Rectal smooth muscle tissue (tissue), 1 donor: ENCODE measurements around the gene AFF1.

Experiments used
- H3K27ac ChIP-seq: one replicate; pipeline ENCODE4 v1.7.0; 2013; ENCODE audit warnings: low read depth, low read length, inconsistent platforms
- H3K27me3 ChIP-seq: one replicate; pipeline ENCODE4 v1.7.0; 2013; ENCODE audit warnings: low read length; ENCODE audit not compliant: control insufficient read depth, insufficient read depth
- H3K36me3 ChIP-seq: one replicate; pipeline ENCODE4 v1.7.0; 2013; ENCODE audit warnings: low read length; ENCODE audit not compliant: control insufficient read depth, insufficient read depth
- H3K4me1 ChIP-seq: one replicate; pipeline ENCODE4 v1.7.0; 2013; ENCODE audit warnings: low read length; ENCODE audit not compliant: control insufficient read depth, insufficient read depth
- H3K4me3 ChIP-seq: one replicate; pipeline ENCODE4 v1.7.0; 2013; ENCODE audit warnings: low read length
- H3K9ac ChIP-seq: one replicate; pipeline ENCODE4 v1.7.0; 2013; ENCODE audit warnings: low read length

Gene AFF1

DNA sequence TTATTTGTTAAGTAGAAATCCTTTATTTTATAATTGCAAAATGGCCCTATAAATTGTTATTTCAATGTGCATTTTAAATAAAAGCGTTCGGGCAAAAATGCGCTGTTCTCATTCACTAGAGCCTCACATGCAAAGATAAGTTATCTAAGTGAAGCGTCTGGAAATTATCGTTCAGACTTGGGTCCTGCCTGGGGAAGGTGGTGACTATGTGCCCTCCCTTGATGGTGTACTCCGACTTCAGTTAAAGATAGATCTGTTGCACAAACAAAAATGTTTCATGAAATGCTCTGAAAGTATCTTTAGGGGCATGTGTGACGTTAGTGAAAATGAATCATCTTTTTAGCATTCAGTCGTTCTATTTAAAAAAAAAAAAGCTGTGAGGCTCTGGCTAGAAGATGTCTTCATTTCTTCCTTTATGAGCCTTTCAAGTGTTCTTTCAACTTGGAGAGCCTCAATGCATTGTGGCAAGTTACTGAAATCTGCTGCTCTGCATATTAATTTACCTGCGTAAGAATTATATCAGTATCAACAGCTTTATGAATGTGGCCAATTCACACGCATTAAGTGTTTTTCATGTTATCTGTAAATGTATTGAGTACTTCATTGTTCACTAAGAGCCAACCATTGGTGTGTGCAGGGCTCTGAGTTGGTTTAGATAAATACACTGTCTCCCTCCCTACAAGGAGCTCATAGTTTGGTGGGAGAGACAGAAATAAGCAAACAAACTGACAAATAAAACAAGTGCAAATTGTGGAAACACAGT lies 83.0 kb downstream of the AFF1 start:
- no peaks in the 10 kb centered on the region for H3K27me3 ChIP-seq
- H3K4me3 ChIP-seq: no peak overlapping the region
- peaks cover 19% of the 10 kb centered on the region for H3K4me1 ChIP-seq
- H3K9ac ChIP-seq: no peak overlapping the region
- no peaks in the 10 kb centered on the region for H3K36me3 ChIP-seq
- peak overlapping the region; percentile 6 for H3K27ac ChIP-seq

DNA sequence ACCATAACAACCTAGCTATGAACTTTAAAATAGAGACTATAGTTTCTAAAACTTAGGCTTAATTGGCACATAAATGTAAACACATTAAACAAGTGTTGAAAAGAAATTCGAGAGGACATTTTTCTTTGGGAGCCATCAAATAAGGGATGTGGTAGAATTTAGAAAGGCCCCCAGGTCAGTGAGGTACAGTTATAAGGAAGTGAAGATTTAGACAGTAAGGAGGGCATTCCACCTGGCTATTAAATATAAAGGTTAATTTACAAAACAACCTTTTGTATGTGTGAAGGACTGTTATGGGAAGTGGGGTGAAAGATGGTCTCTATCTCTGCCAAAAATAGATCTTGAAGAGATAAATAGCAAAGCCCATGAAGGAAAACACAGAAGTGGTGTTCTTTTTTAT lies 83.9 kb downstream of the AFF1 start:
- Histone ChIP-seq H3K27me3 (no peaks in the 10 kb centered on the region), H3K9ac (no peak overlapping the region), H3K36me3 (no peaks in the 10 kb centered on the region), H3K4me3 (no peak overlapping the region), H3K27ac (no peak overlapping the region), H3K4me1 (peaks cover 21% of the 10 kb centered on the region)

DNA sequence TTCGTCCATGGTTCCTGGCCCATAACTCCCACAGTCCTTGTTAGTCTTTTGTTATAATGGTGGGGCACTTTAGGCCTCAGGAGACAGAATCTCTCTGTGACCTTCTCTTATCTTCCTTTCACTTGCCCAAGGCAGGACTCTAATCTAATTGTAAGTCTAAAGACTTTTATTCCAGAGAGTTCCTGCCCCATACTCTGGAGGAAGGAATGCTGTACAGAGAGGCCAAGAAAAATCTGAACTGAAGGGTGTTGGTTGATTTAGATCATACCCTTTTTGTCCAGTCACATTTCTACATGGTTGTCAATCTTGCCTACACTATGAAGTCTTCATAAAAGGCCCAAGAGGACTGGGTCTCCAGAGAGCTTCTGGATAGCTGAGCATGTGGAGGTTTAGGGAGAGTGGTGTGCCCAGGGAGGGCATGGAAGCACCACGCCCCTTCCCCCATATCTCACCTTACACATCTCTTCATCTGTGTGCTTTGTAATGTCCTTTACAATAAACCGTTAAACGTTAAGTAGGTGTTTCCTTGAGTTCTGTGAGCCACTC lies 84.5 kb downstream of the AFF1 start:
- H3K27me3 ChIP-seq: no peaks in the 10 kb centered on the region
- peaks cover 20% of the 10 kb centered on the region for H3K4me1 ChIP-seq
- H3K4me3 ChIP-seq: no peak overlapping the region
- no peaks in the 10 kb centered on the region for H3K36me3 ChIP-seq
- no peak overlapping the region for H3K9ac ChIP-seq
- no peak overlapping the region for H3K27ac ChIP-seq

DNA sequence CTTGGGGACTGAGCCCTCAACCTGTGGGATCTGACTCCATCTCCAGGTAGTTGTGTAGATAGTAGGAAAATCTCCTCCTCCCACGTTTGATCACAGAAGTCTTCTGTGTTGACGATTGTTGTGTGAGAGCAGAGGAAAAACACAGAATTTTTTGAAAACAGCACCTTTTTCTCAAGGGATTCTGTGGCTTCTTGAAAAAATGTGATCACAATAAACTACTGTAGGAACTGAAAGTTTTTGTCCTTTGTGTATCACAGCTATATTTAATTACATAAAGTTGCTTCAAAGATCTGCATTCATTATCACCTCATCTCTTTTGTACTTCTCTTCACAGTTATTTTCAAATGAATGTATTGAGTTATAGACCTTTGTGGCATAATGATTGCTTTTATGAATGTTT lies 85.1 kb downstream of the AFF1 start:
- Histone ChIP-seq H3K27ac (no peak overlapping the region), H3K4me3 (no peak overlapping the region), H3K27me3 (no peaks in the 10 kb centered on the region), H3K36me3 (no peaks in the 10 kb centered on the region), H3K9ac (no peak overlapping the region), H3K4me1 (peaks cover 18% of the 10 kb centered on the region)

DNA sequence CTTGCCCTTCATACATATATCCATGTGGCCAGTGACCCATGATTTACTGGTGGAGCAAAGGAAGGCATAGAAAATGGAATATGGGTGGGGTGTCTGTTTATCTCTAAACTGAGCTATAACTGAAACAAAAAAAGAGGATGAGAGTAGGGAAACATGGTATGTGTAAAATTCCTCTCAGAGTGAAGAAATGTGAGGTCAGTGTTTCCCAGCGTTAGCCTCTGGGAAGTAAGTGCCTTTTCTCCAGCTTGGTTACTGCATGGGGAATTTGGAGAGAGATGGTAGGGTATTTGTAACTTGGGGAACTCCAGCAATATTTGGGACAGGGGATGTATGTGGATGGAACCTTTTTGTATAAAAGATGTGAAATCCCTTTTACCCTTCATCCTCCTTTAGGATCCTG lies 89.4 kb downstream of the AFF1 start:
- H3K27ac ChIP-seq: peak overlapping the region; percentile 21
- no peak overlapping the region for H3K9ac ChIP-seq
- H3K4me1 ChIP-seq: peaks cover 26% of the 10 kb centered on the region
- H3K4me3 ChIP-seq: no peak overlapping the region
- H3K27me3 ChIP-seq: no peaks in the 10 kb centered on the region
- no peaks in the 10 kb centered on the region for H3K36me3 ChIP-seq

DNA sequence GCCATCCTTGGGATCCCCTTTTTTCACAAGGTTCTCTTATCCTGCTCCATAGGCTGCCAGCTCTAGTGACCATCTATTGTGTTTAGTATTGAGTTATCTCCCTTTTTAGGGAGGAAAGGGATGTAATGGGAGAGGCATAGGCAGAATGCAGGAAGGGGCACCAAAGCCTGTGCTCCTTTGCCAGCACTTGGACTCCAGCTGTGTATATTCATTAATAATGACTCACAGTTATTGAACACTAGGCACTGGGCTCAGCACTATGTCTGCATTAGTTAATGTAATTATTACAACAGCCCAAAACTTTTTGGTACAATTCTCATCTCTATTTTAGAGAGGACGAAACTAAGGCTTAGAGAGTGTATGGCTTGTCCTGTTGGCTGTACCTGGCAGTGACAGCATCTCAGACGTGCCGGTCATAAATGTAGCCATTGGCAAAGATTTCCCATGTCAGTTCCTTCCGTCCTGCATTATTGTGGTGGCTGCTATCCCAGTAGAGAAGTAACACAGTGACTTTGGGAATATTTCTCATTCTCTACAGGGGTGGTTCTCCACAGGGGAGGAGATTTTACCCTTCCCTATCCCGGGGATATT lies 90.3 kb downstream of the AFF1 start:
- Histone ChIP-seq H3K36me3 (no peaks in the 10 kb centered on the region), H3K4me3 (peak overlapping the region; percentile 11), H3K27ac (peak overlapping the region; percentile 48), H3K27me3 (no peaks in the 10 kb centered on the region), H3K4me1 (peaks cover 35% of the 10 kb centered on the region), H3K9ac (no peak overlapping the region)

DNA sequence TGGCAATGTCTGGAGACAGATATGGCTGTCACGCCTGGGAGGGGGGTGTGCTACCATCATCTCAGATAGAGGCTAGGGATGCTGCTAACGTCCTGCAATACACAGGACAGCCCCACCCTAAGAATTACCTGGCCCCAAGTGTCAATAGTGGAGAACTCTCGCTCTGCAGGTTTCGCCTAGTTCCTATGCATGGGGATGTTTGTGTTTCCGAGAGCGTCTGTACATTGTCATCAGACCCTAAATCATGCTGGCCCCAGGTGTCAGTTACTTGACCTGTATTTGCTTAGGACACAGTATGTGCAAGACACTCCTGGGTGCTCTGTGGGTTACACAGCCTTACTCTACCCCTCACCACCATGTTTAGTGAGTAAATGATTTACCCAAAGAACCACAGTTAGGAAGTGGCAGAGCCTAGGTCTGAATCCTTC lies 90.8 kb downstream of the AFF1 start:
- Histone ChIP-seq H3K4me3 (no peak overlapping the region), H3K9ac (no peak overlapping the region), H3K27me3 (no peaks in the 10 kb centered on the region), H3K27ac (no peak overlapping the region), H3K4me1 (peaks cover 40% of the 10 kb centered on the region), H3K36me3 (no peaks in the 10 kb centered on the region)

DNA sequence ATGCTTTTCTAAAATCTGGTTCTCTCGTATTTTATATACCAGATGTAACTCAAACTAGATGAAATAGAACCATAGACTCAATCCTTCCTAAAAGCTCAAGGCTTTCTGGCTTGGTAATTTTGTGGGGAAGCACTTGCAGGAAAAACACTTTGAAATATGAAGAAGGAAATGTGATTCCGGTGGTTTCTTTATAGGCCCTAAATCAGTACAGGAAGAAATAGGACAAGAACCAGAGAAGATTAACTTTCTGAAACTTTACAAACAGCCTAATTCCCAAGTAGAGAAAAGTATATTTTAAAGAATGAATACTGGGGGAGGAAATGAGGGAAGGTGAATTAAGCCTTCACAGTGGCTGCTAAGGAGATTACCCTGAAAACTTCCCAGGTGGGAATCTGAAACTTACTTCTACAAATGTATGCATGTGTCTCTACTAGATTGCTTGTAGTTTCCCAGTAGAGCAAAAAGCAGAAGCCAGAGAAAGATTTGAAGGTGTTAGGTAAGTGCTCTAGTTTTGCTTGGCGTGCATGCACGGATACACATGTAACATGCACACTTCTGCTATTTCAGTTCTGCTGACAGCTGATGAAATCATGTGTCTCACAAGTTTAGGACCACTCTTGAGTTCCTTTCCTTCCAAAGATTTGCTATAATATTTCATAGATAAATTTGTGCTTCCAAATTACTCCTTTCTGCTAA lies 92.1 kb downstream of the AFF1 start:
- H3K27me3 ChIP-seq: no peaks in the 10 kb centered on the region
- H3K4me3 ChIP-seq: no peak overlapping the region
- H3K4me1 ChIP-seq: peaks cover 51% of the 10 kb centered on the region
- no peaks in the 10 kb centered on the region for H3K36me3 ChIP-seq
- H3K9ac ChIP-seq: no peak overlapping the region
- H3K27ac ChIP-seq: peak overlapping the region; percentile 51

DNA sequence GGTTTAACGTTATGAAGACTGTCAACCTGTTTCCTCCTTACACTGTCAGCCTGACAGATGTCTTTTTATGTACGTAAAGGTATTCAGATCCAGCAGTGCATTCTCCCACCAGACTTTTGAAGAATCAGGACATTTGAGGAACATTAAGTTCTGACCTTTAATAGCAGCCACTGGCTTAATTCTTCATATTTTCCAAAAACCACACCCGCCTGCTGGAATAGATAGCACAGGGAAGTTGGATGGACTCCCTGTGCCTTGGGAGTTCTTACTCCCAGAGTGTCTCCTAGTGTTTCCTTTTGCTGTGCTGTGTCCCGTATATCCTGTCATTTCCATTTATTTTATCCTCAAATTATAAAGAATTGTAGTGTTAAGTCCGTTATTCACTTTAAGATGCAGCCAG lies 94.5 kb downstream of the AFF1 start:
- peak overlapping the region; percentile 20 for H3K4me3 ChIP-seq
- H3K27me3 ChIP-seq: no peaks in the 10 kb centered on the region
- no peak overlapping the region for H3K9ac ChIP-seq
- peak overlapping the region; percentile 82 for H3K27ac ChIP-seq
- peaks cover 66% of the 10 kb centered on the region for H3K4me1 ChIP-seq
- no peaks in the 10 kb centered on the region for H3K36me3 ChIP-seq

DNA sequence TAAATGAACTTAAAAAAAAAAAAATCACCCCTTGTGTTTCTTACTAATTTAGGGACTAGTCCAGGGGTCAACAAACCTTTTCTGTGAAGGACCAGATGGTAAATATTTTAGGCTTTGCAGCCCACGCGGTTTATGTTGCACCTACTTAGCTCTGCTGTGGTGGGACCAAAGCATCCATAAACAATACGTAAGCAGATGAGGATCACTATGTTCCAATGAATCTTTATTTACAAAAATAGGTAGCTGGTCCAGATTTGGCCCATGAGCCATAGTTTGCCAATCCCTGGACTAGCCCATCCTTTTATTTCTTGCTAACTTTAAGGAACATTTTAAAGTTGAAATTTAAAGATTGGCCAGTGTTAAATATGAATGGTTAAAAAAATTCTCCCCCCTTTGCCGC lies 95.3 kb downstream of the AFF1 start:
- Histone ChIP-seq H3K27ac (peak overlapping the region; percentile 82), H3K36me3 (no peaks in the 10 kb centered on the region), H3K4me3 (no peak overlapping the region), H3K27me3 (no peaks in the 10 kb centered on the region), H3K4me1 (peaks cover 66% of the 10 kb centered on the region), H3K9ac (no peak overlapping the region)

DNA sequence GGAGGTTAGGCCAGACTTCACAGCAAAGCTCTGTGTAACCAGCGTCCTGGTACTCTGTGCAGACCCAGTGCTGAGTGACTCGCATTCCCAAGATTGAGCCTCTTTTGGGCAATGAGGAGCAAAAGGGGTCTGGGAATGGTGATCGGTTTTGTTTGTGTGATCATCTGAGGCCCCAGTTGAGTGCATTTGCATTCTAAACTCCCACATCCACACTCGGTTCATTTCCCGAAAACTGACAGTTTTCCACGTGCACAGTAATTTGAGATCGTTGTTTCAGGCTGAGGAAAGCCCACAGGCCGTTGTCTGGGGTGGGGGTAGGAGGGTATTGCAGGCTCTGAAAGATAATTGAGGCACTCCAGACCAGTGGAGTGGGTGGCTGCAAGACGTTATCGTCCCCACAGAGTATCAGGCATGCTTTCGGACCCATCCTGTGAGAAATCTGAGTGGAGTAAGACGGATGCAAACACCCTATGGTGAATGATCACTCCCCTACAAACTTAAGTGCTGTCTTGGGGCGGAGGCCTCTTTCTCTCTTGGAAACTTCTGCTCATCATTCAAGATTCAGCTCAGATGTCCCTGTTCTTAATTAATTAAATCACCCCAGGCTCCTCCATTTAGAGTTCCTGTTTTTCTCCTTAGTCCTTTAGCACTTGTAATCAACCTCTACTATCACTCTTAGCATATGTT lies 96.1 kb downstream of the AFF1 start:
- Histone ChIP-seq H3K4me1 (peaks cover 65% of the 10 kb centered on the region), H3K36me3 (no peaks in the 10 kb centered on the region), H3K27ac (peak overlapping the region; percentile 45), H3K27me3 (no peaks in the 10 kb centered on the region), H3K4me3 (peak overlapping the region; percentile 9), H3K9ac (no peak overlapping the region)

DNA sequence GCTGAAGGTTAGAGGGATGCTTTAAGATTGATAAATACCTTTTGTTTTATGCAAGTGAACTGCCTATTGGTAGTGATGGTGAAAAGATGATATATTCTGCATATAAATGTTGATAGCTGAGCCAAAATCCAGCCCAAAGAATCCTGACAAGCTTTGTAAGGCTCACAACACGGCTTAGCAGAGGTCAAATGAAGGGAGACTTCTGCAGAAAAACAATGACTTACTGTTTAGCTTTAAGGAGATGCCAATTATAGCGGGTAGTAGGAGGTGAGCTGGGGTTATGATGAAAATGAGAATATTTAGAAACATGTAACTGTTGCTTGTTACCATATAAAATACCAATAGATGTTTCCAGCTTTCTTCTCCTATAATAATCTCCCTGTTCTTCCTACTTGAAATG lies 97.1 kb downstream of the AFF1 start:
- Histone ChIP-seq H3K4me3 (peak overlapping the region; percentile 47), H3K27ac (peak overlapping the region; percentile 45), H3K36me3 (no peaks in the 10 kb centered on the region), H3K4me1 (peaks cover 67% of the 10 kb centered on the region), H3K27me3 (no peaks in the 10 kb centered on the region), H3K9ac (no peak overlapping the region)
